ENCODE measurements around the gene AKT2. TPM values are rescaled to one million over a fixed set of nuclear protein-coding genes. Genes with fewer than 3 reads are reported as not detected.

The AKT2 gene
- total RNA-seq, 1 donor from 2014 or later = 107 TPM

DNA sequence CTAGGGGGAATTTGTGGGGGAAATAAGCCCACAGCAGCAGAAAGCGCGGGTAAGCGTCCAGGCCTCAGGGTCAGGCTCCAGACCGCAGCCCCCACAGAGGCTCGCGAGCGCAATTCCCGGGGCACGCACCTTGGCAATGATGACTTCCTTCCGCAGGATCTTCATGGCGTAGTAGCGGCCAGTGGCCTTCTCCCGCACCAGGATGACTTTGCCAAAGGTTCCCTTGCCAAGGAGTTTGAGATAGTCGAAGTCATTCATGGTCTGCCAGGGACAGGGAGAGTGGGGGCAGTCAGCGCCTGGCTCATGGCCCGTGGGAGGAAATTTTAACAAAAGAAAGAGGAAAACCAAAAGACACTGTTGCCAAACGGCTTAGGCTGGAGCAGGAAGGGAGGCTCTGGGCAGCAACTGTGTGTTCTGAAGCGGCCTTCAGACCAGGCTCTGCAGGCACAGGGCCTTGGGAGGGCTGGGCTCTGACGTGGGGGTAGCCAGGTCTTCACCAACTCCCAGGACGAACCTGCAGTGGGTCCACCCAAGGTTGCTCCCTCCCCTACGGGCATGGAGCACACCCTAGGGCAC, 43.2 kb downstream of the AKT2 start:
- intact Hi-C loops (cut with micrococcal nuclease) = no loop called here
- peak; percentile 74 for DNase-seq
- Histone ChIP-seq H3K4me1 (peaks cover 54% of the 10 kb centered on the region), H3K27ac (replicated peaks) (peak overlapping the region; percentile 77), H3K27me3 (ENCODE audit: low read depth) (no peaks in the 10 kb centered on the region), H3K4me3 (no peak overlapping the region), H3K36me3 (peaks cover 41% of the 10 kb centered on the region), H3K9me3 (replicated peaks) (no peaks in the 10 kb centered on the region)
- TF ChIP-seq, protein P1, sequence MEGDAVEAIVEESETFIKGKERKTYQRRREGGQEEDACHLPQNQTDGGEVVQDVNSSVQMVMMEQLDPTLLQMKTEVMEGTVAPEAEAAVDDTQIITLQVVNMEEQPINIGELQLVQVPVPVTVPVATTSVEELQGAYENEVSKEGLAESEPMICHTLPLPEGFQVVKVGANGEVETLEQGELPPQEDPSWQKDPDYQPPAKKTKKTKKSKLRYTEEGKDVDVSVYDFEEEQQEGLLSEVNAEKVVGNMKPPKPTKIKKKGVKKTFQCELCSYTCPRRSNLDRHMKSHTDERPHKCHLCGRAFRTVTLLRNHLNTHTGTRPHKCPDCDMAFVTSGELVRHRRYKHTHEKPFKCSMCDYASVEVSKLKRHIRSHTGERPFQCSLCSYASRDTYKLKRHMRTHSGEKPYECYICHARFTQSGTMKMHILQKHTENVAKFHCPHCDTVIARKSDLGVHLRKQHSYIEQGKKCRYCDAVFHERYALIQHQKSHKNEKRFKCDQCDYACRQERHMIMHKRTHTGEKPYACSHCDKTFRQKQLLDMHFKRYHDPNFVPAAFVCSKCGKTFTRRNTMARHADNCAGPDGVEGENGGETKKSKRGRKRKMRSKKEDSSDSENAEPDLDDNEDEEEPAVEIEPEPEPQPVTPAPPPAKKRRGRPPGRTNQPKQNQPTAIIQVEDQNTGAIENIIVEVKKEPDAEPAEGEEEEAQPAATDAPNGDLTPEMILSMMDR (IDR thresholded peaks at IDR 0.05; ENCODE audit: borderline replicate concordance) = no peak

DNA sequence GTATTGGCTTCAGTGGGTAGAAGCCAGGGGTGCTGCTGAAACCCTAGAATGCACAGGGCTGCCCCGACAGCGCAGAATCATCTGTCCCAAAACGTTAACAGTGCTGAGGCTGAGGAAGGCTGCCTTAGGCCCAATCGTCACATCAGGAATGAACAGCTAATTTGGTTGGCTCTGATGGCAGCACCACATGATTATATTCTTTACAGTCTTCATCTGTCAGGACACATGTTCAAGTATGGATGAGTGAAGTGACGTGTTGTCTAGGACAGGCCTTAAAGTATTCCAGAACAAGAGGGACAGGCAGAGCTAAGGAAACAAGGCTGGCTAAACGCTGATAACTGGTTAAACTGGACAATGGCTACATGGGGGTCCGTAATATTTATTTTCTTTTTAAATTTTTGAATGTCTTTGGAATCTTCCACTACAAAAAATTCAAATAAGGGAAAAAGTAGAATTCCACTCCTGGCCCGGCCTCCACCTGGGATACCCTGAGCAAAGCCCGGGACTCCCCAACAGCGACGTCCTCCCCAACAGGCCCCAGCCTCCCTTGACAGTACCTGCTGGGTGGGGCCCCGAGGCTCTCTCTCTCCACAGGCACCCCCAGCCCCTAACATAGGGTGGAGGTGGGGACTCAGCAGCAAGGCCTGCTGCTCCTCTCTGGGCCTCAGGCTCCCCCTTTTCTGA, 43.9 kb downstream of the AKT2 start:
- Histone ChIP-seq H3K27ac (replicated peaks) (peak overlapping the region; percentile 77), H3K4me1 (peaks cover 48% of the 10 kb centered on the region), H3K4me3 (no peak overlapping the region), H3K9me3 (replicated peaks) (no peaks in the 10 kb centered on the region), H3K27me3 (ENCODE audit: low read depth) (no peaks in the 10 kb centered on the region), H3K36me3 (peaks cover 47% of the 10 kb centered on the region)
- TF ChIP-seq, protein P1 (IDR thresholded peaks at IDR 0.05; ENCODE audit: borderline replicate concordance) = no peak
- intact Hi-C loops (cut with micrococcal nuclease) = no loop called here
- DNase-seq = no peak

DNA sequence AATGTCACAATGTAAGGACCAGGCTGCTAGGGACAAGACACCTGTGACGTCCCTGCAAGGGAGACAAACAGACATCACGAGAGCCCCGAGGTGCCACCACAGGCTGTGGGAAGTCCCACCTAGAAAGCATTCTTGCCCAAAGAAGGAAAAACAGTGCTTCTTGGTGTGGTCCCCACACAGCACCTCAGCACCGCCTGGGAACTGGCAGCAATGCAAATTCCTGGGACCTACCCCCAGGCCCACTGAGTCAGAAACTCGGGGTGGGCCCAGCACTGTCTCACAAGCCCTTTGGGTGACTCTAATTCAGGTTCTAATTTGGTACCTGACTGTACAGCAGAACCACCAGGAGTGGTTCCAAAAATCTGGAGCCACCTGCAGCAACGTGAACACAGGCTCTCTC, 44.8 kb downstream of the AKT2 start:
- no peak overlapping the region for H3K27ac ChIP-seq (replicated peaks)
- intact Hi-C loops (cut with micrococcal nuclease) = no loop called here
- no peak for DNase-seq
- peaks cover 57% of the 10 kb centered on the region for H3K36me3 ChIP-seq
- TF ChIP-seq, protein P1 (IDR thresholded peaks at IDR 0.05; ENCODE audit: borderline replicate concordance) = no peak
- H3K4me1 ChIP-seq = peaks cover 38% of the 10 kb centered on the region
- no peaks in the 10 kb centered on the region for H3K9me3 ChIP-seq (replicated peaks)
- H3K4me3 ChIP-seq = no peak overlapping the region
- no peaks in the 10 kb centered on the region for H3K27me3 ChIP-seq (ENCODE audit: low read depth)

DNA sequence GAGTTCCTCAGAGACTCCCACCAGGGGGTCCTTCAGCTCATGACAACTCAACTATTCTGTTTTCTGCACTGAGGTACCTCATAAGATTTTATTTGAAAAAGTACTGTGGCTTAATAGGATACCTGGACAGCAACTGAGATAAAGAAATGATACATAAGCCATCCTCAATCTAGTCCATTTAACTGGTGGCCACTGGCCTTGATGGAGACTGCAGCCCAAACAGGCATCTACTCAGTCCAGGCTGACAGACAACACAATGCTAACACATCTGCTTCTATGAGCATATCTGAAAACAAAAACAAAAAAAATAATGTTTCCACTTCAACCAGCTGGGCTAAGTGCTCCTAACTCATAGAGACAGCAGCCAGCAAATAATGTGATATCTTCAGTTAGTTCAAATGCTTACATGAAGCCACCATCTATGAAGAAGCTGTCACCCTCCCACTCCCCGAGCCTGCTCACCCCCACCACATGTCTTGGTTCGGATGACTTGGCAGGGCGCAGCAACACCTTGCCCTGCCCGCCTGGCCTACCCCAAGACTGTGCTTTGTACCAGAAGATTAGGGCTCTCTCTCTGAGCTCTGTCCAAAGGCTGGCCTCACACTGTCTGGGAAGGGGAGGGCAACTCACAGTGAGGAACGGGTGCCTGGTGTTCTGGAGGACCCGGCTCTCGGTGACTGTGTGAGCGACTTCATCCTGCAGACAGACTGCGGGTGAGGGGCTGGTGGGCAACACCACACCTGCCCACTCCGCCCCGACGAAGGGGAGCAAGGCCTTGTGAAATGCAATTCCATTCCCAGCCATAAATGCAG, 45.5 kb downstream of the AKT2 start:
- H3K36me3 ChIP-seq = peaks cover 64% of the 10 kb centered on the region
- TF ChIP-seq, protein P1 (IDR thresholded peaks at IDR 0.05; ENCODE audit: borderline replicate concordance) = no peak
- peaks cover 31% of the 10 kb centered on the region for H3K4me1 ChIP-seq
- no peak overlapping the region for H3K27ac ChIP-seq (replicated peaks)
- no peak overlapping the region for H3K4me3 ChIP-seq
- H3K9me3 ChIP-seq (replicated peaks) = no peaks in the 10 kb centered on the region
- H3K27me3 ChIP-seq (ENCODE audit: low read depth) = no peaks in the 10 kb centered on the region
- no peak for DNase-seq
- intact Hi-C loops (cut with micrococcal nuclease) = no loop called here

DNA sequence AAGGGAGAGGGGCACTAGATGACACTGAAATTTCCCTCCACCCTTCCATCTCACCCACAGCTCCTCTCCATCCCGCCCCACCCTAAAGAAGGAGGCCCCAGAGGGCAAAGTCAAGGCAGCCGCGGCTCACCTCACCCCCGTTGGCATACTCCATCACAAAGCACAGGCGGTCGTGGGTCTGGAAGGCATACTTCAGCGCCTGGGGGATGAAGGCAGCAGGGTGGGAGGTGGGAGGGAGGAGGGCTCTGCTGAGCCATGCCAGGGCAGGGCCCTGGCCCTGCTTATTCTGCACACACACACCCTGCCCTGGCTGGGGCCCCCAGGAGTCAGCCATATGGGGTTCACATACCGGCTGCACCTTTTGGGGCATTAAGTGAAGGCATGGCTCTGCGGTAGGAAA, 46.4 kb downstream of the AKT2 start:
- DNase-seq = no peak
- H3K4me3 ChIP-seq = no peak overlapping the region
- H3K36me3 ChIP-seq = peaks cover 71% of the 10 kb centered on the region
- TF ChIP-seq, protein P1 (IDR thresholded peaks at IDR 0.05; ENCODE audit: borderline replicate concordance) = no peak
- no peaks in the 10 kb centered on the region for H3K9me3 ChIP-seq (replicated peaks)
- H3K4me1 ChIP-seq = peaks cover 28% of the 10 kb centered on the region
- intact Hi-C loops (cut with micrococcal nuclease) = no loop called here
- H3K27me3 ChIP-seq (ENCODE audit: low read depth) = no peaks in the 10 kb centered on the region
- no peak overlapping the region for H3K27ac ChIP-seq (replicated peaks)

All from left ventricle myocardium inferior (tissue), 1 donor.